ENCODE measurements around the gene TBC1D17.

DNA sequence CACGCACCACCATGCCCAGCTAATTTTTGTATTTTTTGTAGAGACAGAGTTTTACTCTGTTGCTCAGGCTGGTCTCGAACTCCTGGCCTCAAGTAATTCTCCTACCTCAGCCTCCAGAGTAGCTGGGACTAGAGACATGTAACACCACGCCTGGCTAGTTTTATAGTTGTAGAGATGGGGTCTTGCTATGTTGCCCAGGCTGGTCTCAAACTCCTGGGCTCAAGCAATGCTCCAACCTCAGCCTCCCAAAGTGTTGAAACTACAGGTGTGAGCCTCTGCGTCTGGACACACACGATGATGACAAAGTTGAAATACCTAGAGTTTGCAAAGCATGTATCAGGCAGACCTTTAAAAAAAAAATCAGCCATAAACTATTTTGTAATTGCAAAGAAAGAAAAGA, 31.1 kb upstream of the TBC1D17 start:
- TF ChIP-seq, protein P1, sequence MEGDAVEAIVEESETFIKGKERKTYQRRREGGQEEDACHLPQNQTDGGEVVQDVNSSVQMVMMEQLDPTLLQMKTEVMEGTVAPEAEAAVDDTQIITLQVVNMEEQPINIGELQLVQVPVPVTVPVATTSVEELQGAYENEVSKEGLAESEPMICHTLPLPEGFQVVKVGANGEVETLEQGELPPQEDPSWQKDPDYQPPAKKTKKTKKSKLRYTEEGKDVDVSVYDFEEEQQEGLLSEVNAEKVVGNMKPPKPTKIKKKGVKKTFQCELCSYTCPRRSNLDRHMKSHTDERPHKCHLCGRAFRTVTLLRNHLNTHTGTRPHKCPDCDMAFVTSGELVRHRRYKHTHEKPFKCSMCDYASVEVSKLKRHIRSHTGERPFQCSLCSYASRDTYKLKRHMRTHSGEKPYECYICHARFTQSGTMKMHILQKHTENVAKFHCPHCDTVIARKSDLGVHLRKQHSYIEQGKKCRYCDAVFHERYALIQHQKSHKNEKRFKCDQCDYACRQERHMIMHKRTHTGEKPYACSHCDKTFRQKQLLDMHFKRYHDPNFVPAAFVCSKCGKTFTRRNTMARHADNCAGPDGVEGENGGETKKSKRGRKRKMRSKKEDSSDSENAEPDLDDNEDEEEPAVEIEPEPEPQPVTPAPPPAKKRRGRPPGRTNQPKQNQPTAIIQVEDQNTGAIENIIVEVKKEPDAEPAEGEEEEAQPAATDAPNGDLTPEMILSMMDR (IDR thresholded peaks at IDR 0.05; ENCODE audit: low read depth, low read length, missing input control) = no peak
- no peak for TF ChIP-seq SP1 (IDR thresholded peaks at IDR 0.05)
- TF ChIP-seq, protein P2, sequence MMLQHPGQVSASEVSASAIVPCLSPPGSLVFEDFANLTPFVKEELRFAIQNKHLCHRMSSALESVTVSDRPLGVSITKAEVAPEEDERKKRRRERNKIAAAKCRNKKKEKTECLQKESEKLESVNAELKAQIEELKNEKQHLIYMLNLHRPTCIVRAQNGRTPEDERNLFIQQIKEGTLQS (IDR thresholded peaks at IDR 0.05) = no peak
- no peak for TF ChIP-seq YY1 (IDR thresholded peaks at IDR 0.05)
- TF ChIP-seq, protein P3, sequence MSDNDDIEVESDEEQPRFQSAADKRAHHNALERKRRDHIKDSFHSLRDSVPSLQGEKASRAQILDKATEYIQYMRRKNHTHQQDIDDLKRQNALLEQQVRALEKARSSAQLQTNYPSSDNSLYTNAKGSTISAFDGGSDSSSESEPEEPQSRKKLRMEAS (IDR thresholded peaks at IDR 0.05) = no peak
- TF ChIP-seq NR2F2 (IDR thresholded peaks at IDR 0.05) = no peak
- TF ChIP-seq RAD21 (IDR thresholded peaks at IDR 0.05) = no peak
- no peak for TF ChIP-seq TAF1 (conservative IDR thresholded peaks at IDR 0.05)
- TF ChIP-seq, protein P4, sequence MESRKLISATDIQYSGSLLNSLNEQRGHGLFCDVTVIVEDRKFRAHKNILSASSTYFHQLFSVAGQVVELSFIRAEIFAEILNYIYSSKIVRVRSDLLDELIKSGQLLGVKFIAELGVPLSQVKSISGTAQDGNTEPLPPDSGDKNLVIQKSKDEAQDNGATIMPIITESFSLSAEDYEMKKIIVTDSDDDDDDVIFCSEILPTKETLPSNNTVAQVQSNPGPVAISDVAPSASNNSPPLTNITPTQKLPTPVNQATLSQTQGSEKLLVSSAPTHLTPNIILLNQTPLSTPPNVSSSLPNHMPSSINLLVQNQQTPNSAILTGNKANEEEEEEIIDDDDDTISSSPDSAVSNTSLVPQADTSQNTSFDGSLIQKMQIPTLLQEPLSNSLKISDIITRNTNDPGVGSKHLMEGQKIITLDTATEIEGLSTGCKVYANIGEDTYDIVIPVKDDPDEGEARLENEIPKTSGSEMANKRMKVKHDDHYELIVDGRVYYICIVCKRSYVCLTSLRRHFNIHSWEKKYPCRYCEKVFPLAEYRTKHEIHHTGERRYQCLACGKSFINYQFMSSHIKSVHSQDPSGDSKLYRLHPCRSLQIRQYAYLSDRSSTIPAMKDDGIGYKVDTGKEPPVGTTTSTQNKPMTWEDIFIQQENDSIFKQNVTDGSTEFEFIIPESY (IDR thresholded peaks at IDR 0.05) = no peak
